GM10266 (cell line): ENCODE measurements around the gene PAN3.
A peak's percentile ranks its signal among the peaks of the same experiment; 100 is the strongest.

Experiments used
- DNase-seq: peaks from one replicate; pipeline ENCODE4 v3.0.0; 2012; ENCODE audit errors: extremely low spot score
- TF ChIP-seq, protein P1 (sequence below): IDR thresholded peaks from 2 replicates; pipeline ENCODE4 v1.5.1; 2012; ENCODE audit warnings: mild to moderate bottlenecking, low read depth; ENCODE audit not compliant: control insufficient read depth, insufficient read depth; ENCODE audit errors: missing control alignments

Gene PAN3

DNA sequence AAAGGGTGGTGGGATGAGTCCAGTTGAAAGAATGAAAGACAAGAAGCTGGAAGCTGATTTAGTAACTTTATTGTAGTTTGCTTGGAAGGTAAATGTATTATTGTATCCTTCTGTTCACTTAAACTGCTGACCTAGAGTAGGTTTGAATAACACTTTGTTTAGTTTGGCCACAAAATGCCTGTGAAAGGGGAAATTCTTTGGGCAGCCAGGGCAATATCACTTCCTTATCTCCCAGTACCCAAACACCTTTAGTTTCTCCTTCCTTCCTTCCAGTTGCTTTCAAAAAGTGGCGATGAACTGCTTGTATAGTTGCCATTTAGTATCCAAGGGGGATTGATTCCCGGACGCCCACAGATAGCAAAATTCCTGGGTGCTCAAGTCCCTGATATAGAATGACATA is 120.1 kb downstream of the PAN3 start:
- DNase-seq = no peak
- TF ChIP-seq, protein P1, sequence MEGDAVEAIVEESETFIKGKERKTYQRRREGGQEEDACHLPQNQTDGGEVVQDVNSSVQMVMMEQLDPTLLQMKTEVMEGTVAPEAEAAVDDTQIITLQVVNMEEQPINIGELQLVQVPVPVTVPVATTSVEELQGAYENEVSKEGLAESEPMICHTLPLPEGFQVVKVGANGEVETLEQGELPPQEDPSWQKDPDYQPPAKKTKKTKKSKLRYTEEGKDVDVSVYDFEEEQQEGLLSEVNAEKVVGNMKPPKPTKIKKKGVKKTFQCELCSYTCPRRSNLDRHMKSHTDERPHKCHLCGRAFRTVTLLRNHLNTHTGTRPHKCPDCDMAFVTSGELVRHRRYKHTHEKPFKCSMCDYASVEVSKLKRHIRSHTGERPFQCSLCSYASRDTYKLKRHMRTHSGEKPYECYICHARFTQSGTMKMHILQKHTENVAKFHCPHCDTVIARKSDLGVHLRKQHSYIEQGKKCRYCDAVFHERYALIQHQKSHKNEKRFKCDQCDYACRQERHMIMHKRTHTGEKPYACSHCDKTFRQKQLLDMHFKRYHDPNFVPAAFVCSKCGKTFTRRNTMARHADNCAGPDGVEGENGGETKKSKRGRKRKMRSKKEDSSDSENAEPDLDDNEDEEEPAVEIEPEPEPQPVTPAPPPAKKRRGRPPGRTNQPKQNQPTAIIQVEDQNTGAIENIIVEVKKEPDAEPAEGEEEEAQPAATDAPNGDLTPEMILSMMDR = no peak

DNA sequence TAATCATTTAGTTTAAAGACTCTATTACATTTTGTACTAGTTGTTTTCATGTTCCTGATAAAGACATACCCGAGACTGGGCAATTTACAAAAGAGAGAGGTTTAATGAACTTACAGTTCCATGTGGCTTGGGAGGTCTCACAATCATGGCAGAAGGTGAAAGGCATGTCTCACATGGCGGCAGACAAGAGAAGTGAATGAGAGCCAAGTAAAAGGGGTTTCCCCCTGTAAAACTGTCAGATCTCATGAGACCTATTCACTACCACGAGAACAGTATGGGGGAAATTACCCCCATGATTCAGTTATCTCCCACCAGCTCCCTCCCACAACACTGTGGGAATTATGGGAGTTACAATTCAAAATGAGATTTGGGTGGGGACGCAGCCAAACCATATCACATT is 129.2 kb downstream of the PAN3 start:
- DNase-seq = no peak
- TF ChIP-seq, protein P1 = no peak

DNA sequence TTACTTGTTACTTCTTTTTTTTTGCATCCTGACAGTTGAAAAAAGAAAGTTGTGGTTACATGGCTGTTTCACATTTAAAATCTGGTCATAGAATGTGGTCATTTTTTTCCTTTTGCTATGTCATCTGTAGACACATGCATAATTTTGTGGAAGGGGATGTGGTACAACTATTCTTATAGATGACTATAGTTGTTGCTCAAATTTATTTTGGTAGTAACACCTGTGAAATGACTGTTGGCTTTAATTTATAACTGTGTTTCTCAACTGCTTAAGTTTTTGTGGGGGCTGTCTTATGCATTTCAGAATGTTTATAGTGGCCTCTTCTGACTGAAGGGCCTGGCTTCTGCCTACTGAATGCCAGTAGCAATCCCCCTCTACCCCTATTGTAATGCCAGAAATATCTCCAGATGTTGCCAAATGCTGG is 130.5 kb downstream of the PAN3 start:
- peak; percentile 66 for DNase-seq
- TF ChIP-seq, protein P1 = peak; percentile 27

DNA sequence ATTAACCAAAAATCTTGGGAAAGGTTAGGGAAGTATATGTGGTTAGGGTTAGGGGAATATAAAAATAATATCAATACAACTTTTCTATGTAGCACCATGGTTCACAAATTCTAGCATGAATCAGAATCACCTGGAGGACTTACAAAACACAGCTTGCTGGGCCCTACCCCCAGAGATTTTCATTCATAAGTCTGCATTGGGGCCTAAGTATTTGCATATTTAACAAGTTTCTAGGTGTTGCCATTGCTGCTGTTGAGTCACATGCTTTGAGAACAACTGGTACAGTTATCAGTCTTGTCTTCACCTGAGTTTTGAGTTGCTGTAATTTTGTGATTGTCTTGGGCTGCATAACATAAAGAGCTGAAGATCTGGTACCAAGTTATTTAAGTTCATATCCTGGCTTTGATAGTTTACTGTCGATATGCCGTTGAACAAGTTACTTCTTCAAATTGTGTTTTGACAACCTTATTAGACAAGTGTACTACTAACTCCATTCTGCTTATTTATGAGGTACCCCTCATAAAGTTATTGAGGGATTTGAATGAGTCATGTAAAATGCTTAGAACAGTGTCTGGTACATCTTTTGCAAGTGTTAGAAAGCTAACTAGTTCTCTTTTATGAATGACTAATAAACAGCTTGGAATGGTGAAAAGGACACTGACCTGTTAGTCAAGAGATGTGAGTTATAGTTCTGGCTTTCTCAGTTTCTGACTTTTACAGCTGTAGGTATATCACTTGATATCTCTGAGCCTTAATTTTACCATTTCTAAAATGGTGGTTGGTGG is 132.9 kb downstream of the PAN3 start:
- DNase-seq = no peak
- TF ChIP-seq, protein P1 = no peak

DNA sequence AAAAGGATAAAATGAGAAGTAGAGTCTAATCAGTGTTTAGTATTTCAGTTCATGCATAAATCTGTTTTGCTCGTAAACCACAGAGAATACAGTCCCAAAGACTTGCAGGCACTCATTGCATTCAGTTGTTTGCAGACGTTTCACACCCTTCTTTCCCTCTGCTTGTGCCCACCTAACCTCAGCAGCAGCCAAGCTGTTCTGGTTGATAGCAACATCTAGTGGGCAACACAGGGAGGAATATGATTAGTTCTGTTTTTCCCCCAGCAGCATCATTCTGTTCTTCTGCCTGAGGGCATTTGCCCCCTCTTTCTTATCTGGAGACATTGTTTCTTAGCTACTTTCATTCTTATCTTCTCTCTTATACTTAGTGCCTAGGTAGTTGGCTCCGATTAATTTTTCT is 135.6 kb downstream of the PAN3 start:
- DNase-seq = no peak
- TF ChIP-seq, protein P1 = no peak

DNA sequence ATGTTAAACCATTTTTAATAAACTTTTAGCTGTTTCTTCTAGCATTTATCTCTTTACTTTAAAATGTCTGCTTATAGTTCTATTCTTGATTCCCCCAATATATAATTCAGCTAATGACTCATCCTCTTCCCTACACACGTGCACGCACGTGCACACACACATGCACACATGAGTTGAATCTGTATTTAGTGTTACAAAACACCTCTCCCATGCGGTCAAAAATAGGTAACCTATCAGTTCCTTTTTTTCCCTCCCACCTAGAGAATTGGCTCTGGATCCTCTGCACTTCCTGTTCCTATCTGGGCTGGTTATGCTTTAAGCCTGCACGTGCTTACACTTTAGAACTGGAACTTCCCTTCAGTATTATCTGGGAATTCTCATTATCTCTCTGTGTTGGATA is 144.1 kb downstream of the PAN3 start:
- no peak for DNase-seq
- TF ChIP-seq, protein P1 = no peak

DNA sequence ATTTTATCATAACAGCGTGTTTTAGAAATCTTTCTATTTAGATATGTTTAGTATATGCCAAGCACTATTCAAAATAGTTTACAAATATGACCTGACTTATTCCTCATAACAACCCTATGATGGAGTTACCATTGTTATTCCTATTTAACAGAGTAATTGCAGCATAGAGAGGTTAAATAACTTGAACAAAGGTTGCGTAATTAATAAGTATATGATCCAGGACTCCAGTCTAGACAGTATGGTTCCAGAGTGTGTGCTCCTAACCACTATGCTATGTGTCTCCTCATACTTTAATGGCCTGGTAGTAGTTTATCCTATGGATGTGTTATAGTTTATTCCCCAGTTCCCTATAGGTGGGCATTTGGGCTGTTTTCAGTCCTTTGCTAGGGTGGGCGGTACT is 145.3 kb downstream of the PAN3 start:
- TF ChIP-seq, protein P1 = no peak
- no peak for DNase-seq
